ENCODE results near the gene PCBP2.
"Not testable (repeated sequence)": the region's sequence is repeated elsewhere in the genome, so short reads cannot be mapped to it uniquely, and the experiment has no call there.

The PCBP2 gene

GRCh38 chr12:53428741-53429140 is 23.2 kb upstream of the PCBP2 start:
- DNase-seq (ENCODE audit: extremely low read depth, low read depth), result no peak
- no peak overlapping the region for H3K4me3 ChIP-seq (replicated peaks; ENCODE audit: low read depth, low read length)
- TF ChIP-seq, protein P1, sequence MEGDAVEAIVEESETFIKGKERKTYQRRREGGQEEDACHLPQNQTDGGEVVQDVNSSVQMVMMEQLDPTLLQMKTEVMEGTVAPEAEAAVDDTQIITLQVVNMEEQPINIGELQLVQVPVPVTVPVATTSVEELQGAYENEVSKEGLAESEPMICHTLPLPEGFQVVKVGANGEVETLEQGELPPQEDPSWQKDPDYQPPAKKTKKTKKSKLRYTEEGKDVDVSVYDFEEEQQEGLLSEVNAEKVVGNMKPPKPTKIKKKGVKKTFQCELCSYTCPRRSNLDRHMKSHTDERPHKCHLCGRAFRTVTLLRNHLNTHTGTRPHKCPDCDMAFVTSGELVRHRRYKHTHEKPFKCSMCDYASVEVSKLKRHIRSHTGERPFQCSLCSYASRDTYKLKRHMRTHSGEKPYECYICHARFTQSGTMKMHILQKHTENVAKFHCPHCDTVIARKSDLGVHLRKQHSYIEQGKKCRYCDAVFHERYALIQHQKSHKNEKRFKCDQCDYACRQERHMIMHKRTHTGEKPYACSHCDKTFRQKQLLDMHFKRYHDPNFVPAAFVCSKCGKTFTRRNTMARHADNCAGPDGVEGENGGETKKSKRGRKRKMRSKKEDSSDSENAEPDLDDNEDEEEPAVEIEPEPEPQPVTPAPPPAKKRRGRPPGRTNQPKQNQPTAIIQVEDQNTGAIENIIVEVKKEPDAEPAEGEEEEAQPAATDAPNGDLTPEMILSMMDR (IDR thresholded peaks at IDR 0.05; ENCODE audit: low read depth, low read length, missing control alignments), result no peak

GRCh38 chr12:53430116-53430515 is 21.8 kb upstream of the PCBP2 start:
- H3K4me3 ChIP-seq (replicated peaks; ENCODE audit: low read depth, low read length), result no peak overlapping the region
- no peak for DNase-seq (ENCODE audit: extremely low read depth, low read depth)
- TF ChIP-seq, protein P1 (IDR thresholded peaks at IDR 0.05; ENCODE audit: low read depth, low read length, missing control alignments), result no peak

- no peak overlapping the region for H3K4me3 ChIP-seq (replicated peaks; ENCODE audit: low read depth, low read length)
- TF ChIP-seq, protein P1 (IDR thresholded peaks at IDR 0.05; ENCODE audit: low read depth, low read length, missing control alignments), result no peak
- DNase-seq (ENCODE audit: extremely low read depth, low read depth), result no peak
These were observed 20.7 kb upstream of the PCBP2 start for GRCh38 chr12:53431187-53431586.

GRCh38 chr12:53435326-53435725 is 16.6 kb upstream of the PCBP2 start:
- H3K4me3 ChIP-seq (replicated peaks; ENCODE audit: low read depth, low read length); DNase-seq (ENCODE audit: extremely low read depth, low read depth): not testable (repeated sequence)

GRCh38 chr12:53439582-53439981 is 12.3 kb upstream of the PCBP2 start:
- not testable (repeated sequence) for DNase-seq (ENCODE audit: extremely low read depth, low read depth); H3K4me3 ChIP-seq (replicated peaks; ENCODE audit: low read depth, low read length)

DNA sequence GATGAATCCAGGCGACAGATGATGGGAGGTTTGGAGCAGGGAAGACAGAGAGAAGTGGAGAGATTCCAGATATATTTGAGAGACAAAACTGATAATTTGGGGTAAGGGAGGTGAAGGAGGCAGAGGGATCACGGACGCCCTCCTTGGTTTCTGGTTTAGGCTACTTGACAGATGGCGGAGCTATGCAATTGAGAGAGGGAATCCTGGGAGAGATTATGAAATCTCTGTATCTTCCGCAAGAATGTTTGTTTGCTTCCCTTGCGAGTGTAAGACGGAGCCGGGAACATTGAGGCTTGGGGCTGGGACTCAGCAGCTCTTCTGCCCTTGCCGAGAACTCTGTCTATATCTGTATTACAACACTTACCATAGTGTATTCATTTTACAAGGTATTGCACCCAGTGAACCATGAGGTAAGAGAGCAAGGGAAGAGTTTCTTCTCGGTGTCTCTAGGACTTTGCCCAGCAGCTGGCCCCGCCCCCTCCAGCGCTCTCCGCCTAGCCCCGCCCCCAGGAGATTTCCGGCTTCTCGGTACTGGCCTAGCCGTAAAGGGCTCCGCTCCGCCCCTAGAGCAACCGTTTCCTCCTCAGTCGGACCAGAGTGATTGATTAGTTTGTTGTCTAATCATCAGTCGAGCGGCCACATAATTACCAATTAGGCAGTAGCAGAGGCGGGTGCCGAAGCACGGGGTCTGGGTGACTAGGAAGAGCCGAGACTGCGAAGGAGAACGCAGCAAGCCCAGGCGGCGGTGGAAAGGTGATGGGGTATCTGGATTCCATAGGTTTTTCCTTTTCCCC is 10.7 kb upstream of the PCBP2 start, which contains the start of gene PRR13:
Gene PRR13 (plus strand): TSS at position 695 of the 794 bp plus-strand sequence. CDS start 981 bp downstream, outside the sequence.
- peak within 1 kb of the TSS; percentile 99 for H3K4me3 ChIP-seq (replicated peaks; ENCODE audit: low read depth, low read length)
- peak; percentile 97 for DNase-seq (ENCODE audit: extremely low read depth, low read depth)
- TF ChIP-seq, protein P1 (IDR thresholded peaks at IDR 0.05; ENCODE audit: low read depth, low read length, missing control alignments), result no peak

DNA sequence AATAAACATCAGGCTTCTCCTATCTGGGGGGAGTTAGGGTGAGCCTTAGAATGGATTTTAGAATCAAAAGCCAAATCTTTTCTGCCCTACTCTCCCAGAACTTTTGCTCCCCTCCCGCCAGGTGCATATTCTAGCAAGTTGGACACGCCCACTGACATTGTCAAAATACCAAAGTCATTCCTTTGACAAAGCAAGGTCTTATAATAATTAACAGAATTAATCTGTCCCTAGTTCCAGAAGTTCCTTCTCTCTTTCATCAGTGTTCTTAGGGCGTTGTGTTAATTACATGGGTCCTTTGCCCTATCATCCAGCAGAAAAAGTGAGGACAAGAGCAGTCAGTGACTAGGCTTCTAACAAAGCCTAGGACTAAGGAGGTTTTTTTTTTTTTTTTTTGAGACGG is 7.9 kb upstream of the PCBP2 start:
- H3K4me3 ChIP-seq (replicated peaks; ENCODE audit: low read depth, low read length), result no peak overlapping the region
- no peak for DNase-seq (ENCODE audit: extremely low read depth, low read depth)
- TF ChIP-seq, protein P1 (IDR thresholded peaks at IDR 0.05; ENCODE audit: low read depth, low read length, missing control alignments), result no peak

DNA sequence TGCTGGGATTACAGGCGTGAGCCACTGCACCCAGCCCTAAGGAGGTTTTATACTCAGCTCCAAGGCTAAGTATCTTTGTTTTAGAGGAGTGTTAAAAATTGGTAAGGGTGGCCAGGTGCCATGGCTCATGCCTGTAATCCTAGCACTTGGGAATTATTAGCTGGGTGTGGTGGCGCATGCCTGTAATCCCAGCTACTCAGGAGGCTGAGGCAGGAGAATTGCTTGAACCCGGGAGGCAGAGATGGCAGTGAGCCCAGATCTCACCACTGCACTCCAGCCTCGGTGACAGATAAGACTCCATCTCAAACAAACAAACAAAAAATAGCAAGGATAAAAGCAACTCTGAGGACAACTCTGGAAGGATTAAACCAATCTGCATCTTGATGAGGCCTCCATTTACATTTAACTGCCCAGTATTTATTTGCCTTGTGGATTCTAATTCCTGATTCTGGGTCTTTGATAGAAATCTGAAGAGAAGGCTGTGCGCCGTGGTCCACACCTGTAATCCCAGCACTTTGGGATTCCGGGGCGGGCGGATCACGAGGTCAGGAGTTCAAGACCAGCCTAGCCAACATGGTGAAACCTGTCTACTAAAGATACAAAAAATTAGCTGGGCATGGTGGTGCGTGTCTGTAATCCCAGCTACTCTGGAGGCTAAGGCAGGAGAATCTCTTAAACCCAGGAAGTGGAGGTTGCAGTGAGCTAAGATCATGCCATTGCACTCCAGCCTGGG is 7.1 kb upstream of the PCBP2 start:
- not testable (repeated sequence) for DNase-seq (ENCODE audit: extremely low read depth, low read depth); H3K4me3 ChIP-seq (replicated peaks; ENCODE audit: low read depth, low read length)
